Spleen (tissue), 11 donors: ENCODE measurements around the gene HUS1. TPM values are rescaled to one million over a fixed set of nuclear protein-coding genes. Genes with fewer than 3 reads are reported as not detected.

Experiments used
- DNase-seq: peaks from one replicate; pipeline ENCODE4 v3.0.0-alpha.2; 2020
- H3K27ac ChIP-seq, 8 donors: fragments of 200-600 bp; sonication (generic) in 7 of 8; 1 replicate in 4 of 8; 2 replicates in 4 of 8; pipeline versions ENCODE4 v1.5.0 to v1.8.0; 2016 to 2021; ENCODE audit warnings: inconsistent platforms in 4 of 8, mild to moderate bottlenecking in 4 of 8, moderate library complexity in 1 of 8
- H3K27me3 ChIP-seq, 7 donors: fragments of 200-600 bp; sonication (generic) in 6 of 7; replicated peaks in 1 of 7; 1 replicate in 4 of 7; 2 replicates in 3 of 7; pipeline versions ENCODE4 v1.5.0 to v1.8.0; 2016 to 2021; ENCODE audit warnings: inconsistent platforms in 3 of 7, mild to moderate bottlenecking in 1 of 7
- H3K36me3 ChIP-seq, 6 donors: fragments of 200-600 bp; sonication (generic) in 5 of 6; 1 replicate in 4 of 6; 2 replicates in 2 of 6; pipeline versions ENCODE4 v1.5.0 to v1.8.0; 2016 to 2021; ENCODE audit warnings: inconsistent platforms in 2 of 6
- H3K4me1 ChIP-seq, 6 donors: fragments of 200-600 bp; sonication (generic) in 5 of 6; 1 replicate in 3 of 6; 2 replicates in 3 of 6; pipeline versions ENCODE4 v1.5.0 to v1.8.0; 2016 to 2021; ENCODE audit warnings: inconsistent platforms in 3 of 6
- H3K4me3 ChIP-seq, 8 donors: fragments of 200-600 bp; sonication (generic) in 7 of 8; 1 replicate in 4 of 8; 2 replicates in 4 of 8; pipeline versions ENCODE4 v1.5.0 to v1.8.0; 2016 to 2021; ENCODE audit warnings: inconsistent platforms in 4 of 8, mild to moderate bottlenecking in 4 of 8, moderate library complexity in 2 of 8
- H3K9me3 ChIP-seq, 8 donors: fragments of 200-600 bp; sonication (generic) in 7 of 8; 1 replicate in 4 of 8; 2 replicates in 4 of 8; pipeline versions ENCODE4 v1.5.0 to v1.8.0; 2016 to 2021; ENCODE audit warnings: inconsistent platforms in 4 of 8
- POLR2A ChIP-seq, 3 donors: fragments of 450-650 bp; IDR thresholded peaks; one replicate each; pipeline ENCODE4 v1.5.1; 2017; ENCODE audit warnings: antibody characterized with exemption in 3 of 3, mild to moderate bottlenecking in 1 of 3
- POLR2AphosphoS5 ChIP-seq, 3 donors: sonication (generic); formaldehyde crosslinking; IDR thresholded peaks; one replicate each; pipeline ENCODE4 v1.5.1; 2017; ENCODE audit warnings: antibody characterized with exemption in 3 of 3
- WGBS, 5 donors: extraction: QIAGEN DNeasy Blood & Tissue Kit in 3 of 5; methylation state at CpG; one replicate each; pipeline versions ENCODE4 v1.1.5 to v1.1.7; 2013 to 2018; 5-methylcytosine and 5-hydroxymethylcytosine counted together
- intact Hi-C: fragments of 100-400 bp; cut with DNase I; formaldehyde crosslinking; loops from one replicate; pipeline ENCODE4 v1.15.0; 2023; ENCODE audit warnings: low total_unique reads
- polyA plus RNA-seq, 3 donors: library from polyadenylated mRNA; stranded (reverse); fragments of 200-250 nt; gene quantifications; one replicate each; pipeline ENCODE4 v1.2.1, GENCODE V29; 2013
- total RNA-seq, 7 donors: library from RNA; depleted of rRNA in 3 of 7; stranded (reverse); fragments of >200 nt in 3 of 7; fragmentation: NEBNext Ultra II Directional in 4 of 7; extraction: Animal tissue kit (Norgen Biotek cat#: 25700) in 4 of 7; gene quantifications; one replicate each; pipeline versions ENCODE4 v1.1.0 to v1.2.1, GENCODE V29; 2016 to 2021
- TF ChIP-seq, protein P1 (sequence below), 11 experiments: fragments of 200-600 bp in 7 of 11; fragments of 450-650 bp in 4 of 11; sonication (generic) in 4 of 11; IDR thresholded peaks in 8 of 11; conservative IDR thresholded peaks in 3 of 11; 1 replicate in 7 of 11; 2 replicates in 4 of 11; pipeline versions ENCODE4 v1.4.0 to v1.8.0; 2016 to 2021; ENCODE audit warnings: antibody characterized with exemption in 11 of 11, inconsistent platforms in 4 of 11, mild to moderate bottlenecking in 1 of 11
- donor health status: healthy with polysubstance abuse.
- donor health status: DM: no; HTN: no; CAD: no; lungs with moderate emphysema.
- donor health status: DM: no; HTN: no; CAD: no.
- donor health status: Bipolar disorder and iron deficiency.
- donor health status: healthy.
- donor health status: DM: no; HTN: no; CAD: no.
- donor health status: DM: yes; HTN: yes; CAD: no.

Gene HUS1
- total and polyA plus RNA-seq, 10 donors: 4.8 to 74.2 (median 33.2) TPM

DNA sequence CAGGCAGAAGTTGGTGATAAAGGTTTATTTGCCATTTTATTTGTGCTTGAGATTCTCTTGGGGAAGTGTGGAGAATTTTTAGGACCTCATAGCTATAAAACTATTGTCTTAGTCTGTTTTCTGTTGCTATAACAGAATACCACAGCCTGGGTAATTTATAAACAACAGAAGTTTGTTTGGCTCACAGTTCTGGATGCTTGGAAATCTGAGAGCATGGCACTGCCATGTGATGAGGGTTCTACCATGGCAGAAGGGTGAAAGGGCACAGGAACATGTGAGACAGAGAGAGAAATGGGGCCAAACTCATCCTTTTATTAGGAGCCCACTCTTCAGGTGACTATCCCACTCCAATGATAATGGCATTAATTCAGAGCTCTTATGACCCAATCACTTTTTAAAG is 37.2 kb upstream of the HUS1 start:
- TF ChIP-seq POLR2A (IDR thresholded peaks at IDR 0.05): no peak
- TF ChIP-seq POLR2AphosphoS5 (IDR thresholded peaks at IDR 0.05): no peak
- TF ChIP-seq, protein P1, sequence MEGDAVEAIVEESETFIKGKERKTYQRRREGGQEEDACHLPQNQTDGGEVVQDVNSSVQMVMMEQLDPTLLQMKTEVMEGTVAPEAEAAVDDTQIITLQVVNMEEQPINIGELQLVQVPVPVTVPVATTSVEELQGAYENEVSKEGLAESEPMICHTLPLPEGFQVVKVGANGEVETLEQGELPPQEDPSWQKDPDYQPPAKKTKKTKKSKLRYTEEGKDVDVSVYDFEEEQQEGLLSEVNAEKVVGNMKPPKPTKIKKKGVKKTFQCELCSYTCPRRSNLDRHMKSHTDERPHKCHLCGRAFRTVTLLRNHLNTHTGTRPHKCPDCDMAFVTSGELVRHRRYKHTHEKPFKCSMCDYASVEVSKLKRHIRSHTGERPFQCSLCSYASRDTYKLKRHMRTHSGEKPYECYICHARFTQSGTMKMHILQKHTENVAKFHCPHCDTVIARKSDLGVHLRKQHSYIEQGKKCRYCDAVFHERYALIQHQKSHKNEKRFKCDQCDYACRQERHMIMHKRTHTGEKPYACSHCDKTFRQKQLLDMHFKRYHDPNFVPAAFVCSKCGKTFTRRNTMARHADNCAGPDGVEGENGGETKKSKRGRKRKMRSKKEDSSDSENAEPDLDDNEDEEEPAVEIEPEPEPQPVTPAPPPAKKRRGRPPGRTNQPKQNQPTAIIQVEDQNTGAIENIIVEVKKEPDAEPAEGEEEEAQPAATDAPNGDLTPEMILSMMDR (IDR thresholded peaks at IDR 0.05 in 8 of 11, conservative IDR thresholded peaks at IDR 0.05 in 3 of 11): no peak
- Histone ChIP-seq H3K9me3 (peaks cover 0 to 7% (median 2%) of the 10 kb centered on the region in 8 donors), H3K4me1 (peaks cover 0 to 4% (median 0%) of the 10 kb centered on the region in 6 donors), H3K27me3 (peaks cover 0 to 16% (median 0%) of the 10 kb centered on the region in 7 donors), H3K4me3 (no peak overlapping the region), H3K27ac (no peak overlapping the region), H3K36me3 (no peaks in the 10 kb centered on the region)
- DNase-seq: no peak
- intact Hi-C loops: no loop called here

GRCh38 chr7:48011951-48012350 is 32.5 kb upstream of the HUS1 start:
- TF ChIP-seq, protein P1 (IDR thresholded peaks at IDR 0.05 in 8 of 11, conservative IDR thresholded peaks at IDR 0.05 in 3 of 11): no peak
- no peak for TF ChIP-seq POLR2AphosphoS5 (IDR thresholded peaks at IDR 0.05)
- no peak for TF ChIP-seq POLR2A (IDR thresholded peaks at IDR 0.05)
- H3K27me3 ChIP-seq: no peaks in the 10 kb centered on the region
- no peak overlapping the region for H3K27ac ChIP-seq
- no peak for DNase-seq
- intact Hi-C loops: no loop called here
- no peaks in the 10 kb centered on the region for H3K36me3 ChIP-seq
- H3K9me3 ChIP-seq: no peaks in the 10 kb centered on the region
- WGBS, 5 donors: 89 to 94% (median 93%) methylated on average over 3 of the region's 3 CpGs
- no peak overlapping the region for H3K4me3 ChIP-seq
- peaks cover 0 to 7% (median 0%) of the 10 kb centered on the region in 6 donors for H3K4me1 ChIP-seq

- H3K27me3 ChIP-seq: no peaks in the 10 kb centered on the region
- no peak for DNase-seq
- TF ChIP-seq, protein P1 (IDR thresholded peaks at IDR 0.05 in 8 of 11, conservative IDR thresholded peaks at IDR 0.05 in 3 of 11): no peak
- no peak for TF ChIP-seq POLR2AphosphoS5 (IDR thresholded peaks at IDR 0.05)
- no peak for TF ChIP-seq POLR2A (IDR thresholded peaks at IDR 0.05)
- H3K4me1 ChIP-seq: peaks cover 0 to 7% (median 0%) of the 10 kb centered on the region in 6 donors
- H3K27ac ChIP-seq: no peak overlapping the region
- WGBS, 5 donors: 46 to 80% (median 66%) methylated on average over 2 of the region's 2 CpGs
- H3K36me3 ChIP-seq: no peaks in the 10 kb centered on the region
- intact Hi-C loops: no loop called here
- H3K9me3 ChIP-seq: no peaks in the 10 kb centered on the region
- H3K4me3 ChIP-seq: no peak overlapping the region
These were observed 31.9 kb upstream of the HUS1 start for GRCh38 chr7:48011323-48011722.

- DNase-seq: no peak
- Histone ChIP-seq H3K4me3 (no peak overlapping the region), H3K27ac (no peak overlapping the region), H3K36me3 (no peaks in the 10 kb centered on the region), H3K27me3 (no peaks in the 10 kb centered on the region), H3K9me3 (no peaks in the 10 kb centered on the region), H3K4me1 (peaks cover 0 to 7% (median 0%) of the 10 kb centered on the region in 6 donors)
- intact Hi-C loops: no loop called here
- 87 to 93% (median 92%) methylated on average over 4 of the region's 4 CpGs for WGBS, 5 donors
- no peak for TF ChIP-seq POLR2A (IDR thresholded peaks at IDR 0.05)
- TF ChIP-seq POLR2AphosphoS5 (IDR thresholded peaks at IDR 0.05): no peak
- TF ChIP-seq, protein P1 (IDR thresholded peaks at IDR 0.05 in 8 of 11, conservative IDR thresholded peaks at IDR 0.05 in 3 of 11): no peak
These were observed 30.5 kb upstream of the HUS1 start for GRCh38 chr7:48009954-48010353.
